Measurements from ENCODE around the gene NTN5. TPM values are rescaled to one million over a fixed set of nuclear protein-coding genes. Genes with fewer than 3 reads are reported as not detected.

NTN5 gene
- total RNA-seq, 1 donor from 2014 or later: 0.11 TPM

- peak overlapping the region; percentile 88 for H3K27ac ChIP-seq (replicated peaks)
- peaks cover 42% of the 10 kb centered on the region for H3K36me3 ChIP-seq
- no peaks in the 10 kb centered on the region for H3K9me3 ChIP-seq (replicated peaks)
- H3K4me1 ChIP-seq: peaks cover 65% of the 10 kb centered on the region
- H3K4me3 ChIP-seq: peak overlapping the region; percentile 79
- TF ChIP-seq, protein P1, sequence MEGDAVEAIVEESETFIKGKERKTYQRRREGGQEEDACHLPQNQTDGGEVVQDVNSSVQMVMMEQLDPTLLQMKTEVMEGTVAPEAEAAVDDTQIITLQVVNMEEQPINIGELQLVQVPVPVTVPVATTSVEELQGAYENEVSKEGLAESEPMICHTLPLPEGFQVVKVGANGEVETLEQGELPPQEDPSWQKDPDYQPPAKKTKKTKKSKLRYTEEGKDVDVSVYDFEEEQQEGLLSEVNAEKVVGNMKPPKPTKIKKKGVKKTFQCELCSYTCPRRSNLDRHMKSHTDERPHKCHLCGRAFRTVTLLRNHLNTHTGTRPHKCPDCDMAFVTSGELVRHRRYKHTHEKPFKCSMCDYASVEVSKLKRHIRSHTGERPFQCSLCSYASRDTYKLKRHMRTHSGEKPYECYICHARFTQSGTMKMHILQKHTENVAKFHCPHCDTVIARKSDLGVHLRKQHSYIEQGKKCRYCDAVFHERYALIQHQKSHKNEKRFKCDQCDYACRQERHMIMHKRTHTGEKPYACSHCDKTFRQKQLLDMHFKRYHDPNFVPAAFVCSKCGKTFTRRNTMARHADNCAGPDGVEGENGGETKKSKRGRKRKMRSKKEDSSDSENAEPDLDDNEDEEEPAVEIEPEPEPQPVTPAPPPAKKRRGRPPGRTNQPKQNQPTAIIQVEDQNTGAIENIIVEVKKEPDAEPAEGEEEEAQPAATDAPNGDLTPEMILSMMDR (IDR thresholded peaks at IDR 0.05; ENCODE audit: borderline replicate concordance): no peak
- intact Hi-C loops (cut with micrococcal nuclease): no loop called here
- H3K27me3 ChIP-seq (ENCODE audit: low read depth): no peaks in the 10 kb centered on the region
- no peak for DNase-seq
Observed at GRCh38 chr19:48617146-48617937, 55.5 kb downstream of the NTN5 start.

DNA sequence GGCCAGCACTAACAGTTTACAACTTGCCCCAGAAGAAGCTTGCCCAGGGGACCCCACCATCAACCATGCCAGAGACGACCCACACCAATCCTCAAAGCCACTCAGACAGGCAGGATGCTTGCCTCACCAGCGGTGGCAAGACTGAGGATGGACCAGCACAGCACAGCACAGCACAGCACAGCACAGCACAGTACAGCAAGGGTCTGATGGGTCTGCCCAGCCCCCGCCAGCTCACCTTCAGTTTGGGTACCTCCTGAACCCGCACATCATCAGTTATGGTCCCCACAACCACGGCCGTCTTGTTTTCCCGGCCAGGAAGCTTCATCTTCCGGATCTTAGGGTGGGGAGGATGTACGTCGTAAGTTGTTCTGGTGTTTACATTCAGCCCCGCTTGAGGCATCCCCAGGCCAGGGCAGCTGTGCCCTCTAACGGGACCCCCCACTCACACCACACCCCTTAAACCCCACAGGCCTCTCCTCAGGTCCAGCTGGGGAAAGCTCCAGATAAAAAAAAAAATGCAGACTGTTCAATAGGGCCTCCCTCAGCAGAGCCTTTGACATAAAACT, 56.2 kb downstream of the NTN5 start:
- no peak for DNase-seq
- intact Hi-C loops (cut with micrococcal nuclease): no loop called here
- TF ChIP-seq, protein P1 (IDR thresholded peaks at IDR 0.05; ENCODE audit: borderline replicate concordance): no peak
- Histone ChIP-seq H3K9me3 (replicated peaks) (no peaks in the 10 kb centered on the region), H3K4me1 (peaks cover 64% of the 10 kb centered on the region), H3K36me3 (peaks cover 40% of the 10 kb centered on the region), H3K27me3 (ENCODE audit: low read depth) (no peaks in the 10 kb centered on the region), H3K27ac (replicated peaks) (no peak overlapping the region), H3K4me3 (peak overlapping the region; percentile 79)

DNA sequence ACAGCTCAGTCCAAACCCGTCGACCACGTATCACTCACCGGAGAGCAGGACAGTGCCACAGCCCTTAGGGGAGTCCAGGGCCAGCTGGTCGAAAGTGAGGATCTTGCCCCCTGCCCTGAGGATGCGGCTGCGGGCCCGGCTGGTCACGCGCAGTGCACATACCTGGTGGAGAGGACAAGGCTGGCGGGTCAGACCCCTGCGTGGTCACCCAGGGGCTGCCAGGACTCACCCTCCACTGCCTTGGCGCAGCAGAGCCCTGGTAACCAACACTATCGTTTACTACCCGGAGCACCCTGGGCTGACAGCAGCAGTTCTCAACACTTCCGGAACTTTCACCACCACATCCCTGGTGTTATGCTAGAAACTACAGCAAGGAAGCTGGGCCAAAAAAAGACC, 56.8 kb downstream of the NTN5 start:
- no peak overlapping the region for H3K27ac ChIP-seq (replicated peaks)

GRCh38 chr19:48615231-48616040, 57.4 kb downstream of the NTN5 start:
- TF ChIP-seq, protein P1 (IDR thresholded peaks at IDR 0.05; ENCODE audit: borderline replicate concordance): no peak

More for the DNA sequence above, 56.8 kb downstream of the NTN5 start:
- H3K9me3 ChIP-seq (replicated peaks): no peaks in the 10 kb centered on the region
- no peak overlapping the region for H3K4me3 ChIP-seq
- intact Hi-C loops (cut with micrococcal nuclease): no loop called here
- no peaks in the 10 kb centered on the region for H3K27me3 ChIP-seq (ENCODE audit: low read depth)
- H3K36me3 ChIP-seq: peaks cover 35% of the 10 kb centered on the region
- DNase-seq: no peak
- peaks cover 61% of the 10 kb centered on the region for H3K4me1 ChIP-seq
- TF ChIP-seq, protein P1 (IDR thresholded peaks at IDR 0.05; ENCODE audit: borderline replicate concordance): no peak

DNA sequence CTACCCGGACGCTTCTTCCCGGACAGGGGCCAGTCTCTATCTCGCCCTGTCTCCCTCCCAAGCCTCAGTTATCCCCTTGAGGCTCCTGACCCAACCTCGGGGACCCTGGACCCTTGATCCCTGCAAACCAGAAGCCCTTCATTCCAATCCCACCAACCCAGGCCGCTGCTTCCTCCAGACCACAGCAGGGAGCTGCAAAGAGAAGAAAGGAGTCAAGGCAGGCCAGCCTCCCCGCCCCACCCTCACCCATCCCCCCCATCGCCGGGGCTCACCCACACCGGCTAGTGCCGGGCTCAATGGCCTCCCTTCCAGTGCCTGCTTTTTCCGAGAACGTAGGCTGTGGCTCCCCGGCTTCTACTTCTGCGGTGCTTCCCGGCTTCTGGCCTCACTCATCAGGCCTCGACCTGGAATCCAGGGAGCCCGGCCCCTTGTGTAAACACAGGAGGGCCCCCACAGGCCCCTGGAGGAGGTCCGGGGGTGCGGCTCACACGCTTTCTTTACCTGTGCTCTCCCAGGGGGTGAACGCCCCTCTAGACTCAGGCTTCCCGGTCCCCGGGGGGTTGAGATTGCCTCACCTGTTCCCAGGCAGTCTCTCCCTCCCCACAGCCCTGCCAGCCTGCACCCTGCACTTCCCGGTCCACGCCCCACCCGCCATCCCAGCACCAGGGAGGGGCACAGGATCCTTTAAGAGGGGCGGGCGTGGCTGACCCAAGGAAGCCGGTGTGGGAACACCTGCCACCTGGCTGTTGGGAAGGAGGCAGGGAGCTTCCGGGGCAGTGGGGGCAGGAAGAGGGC, 58.2 kb downstream of the NTN5 start, which contains the start of gene FAM83E:
Gene FAM83E, minus strand, starts transcription at position 641 of the 795 bp plus-strand sequence. CDS start 1,704 bp downstream, outside the sequence.
- intact Hi-C loops (cut with micrococcal nuclease): no loop called here
- no peak within 1 kb of the TSS for H3K4me3 ChIP-seq
- no peaks in the 10 kb centered on the region for H3K27me3 ChIP-seq (ENCODE audit: low read depth)
- H3K9me3 ChIP-seq (replicated peaks): no peaks in the 10 kb centered on the region
- no peak for DNase-seq
- H3K36me3 ChIP-seq: peaks cover 30% of the 10 kb centered on the region
- peaks cover 47% of the 10 kb centered on the region for H3K4me1 ChIP-seq
- TF ChIP-seq, protein P1 (IDR thresholded peaks at IDR 0.05; ENCODE audit: borderline replicate concordance): no peak
- no peak within 1 kb of the TSS for H3K27ac ChIP-seq (replicated peaks)

More at GRCh38 chr19:48615231-48616040, 57.4 kb downstream of the NTN5 start:
- intact Hi-C loops (cut with micrococcal nuclease): no loop called here
- Histone ChIP-seq H3K27ac (replicated peaks) (no peak overlapping the region), H3K4me1 (peaks cover 55% of the 10 kb centered on the region), H3K4me3 (no peak overlapping the region), H3K27me3 (ENCODE audit: low read depth) (no peaks in the 10 kb centered on the region), H3K9me3 (replicated peaks) (no peaks in the 10 kb centered on the region), H3K36me3 (peaks cover 30% of the 10 kb centered on the region)
- no peak for DNase-seq

All from left ventricle myocardium inferior (tissue), 1 donor.